SK-N-SH treated with all-trans-retinoic acid at 6 μM for 48 hours (cell line): Measurements from ENCODE around the gene MMAB.

Experiments used
- ATAC-seq: fragments of 200-7000 bp; cut with Tn5 transposase; 3 replicates; pipeline ENCODE4 v1.9.1; 2020; ENCODE audit warnings: mild to moderate bottlenecking, moderate library complexity
- BACH2 ChIP-seq: fragments of 250-450 bp; sonication (Bioruptor Pico); IDR thresholded peaks from 2 replicates; pipeline ENCODE4 v1.9.0; 2021; ENCODE audit warnings: mild to moderate bottlenecking, borderline replicate concordance
- CSDC2 ChIP-seq: fragments of 250-450 bp; sonication (Bioruptor Pico); IDR thresholded peaks from 2 replicates; pipeline ENCODE4 v1.5.0; 2020; ENCODE audit warnings: mild to moderate bottlenecking, moderate library complexity
- ISL1 ChIP-seq: fragments of 250-450 bp; sonication (Bioruptor Pico); IDR thresholded peaks from 2 replicates; pipeline ENCODE4 v2.1.2; 2022; ENCODE audit warnings: mild to moderate bottlenecking, moderate library complexity
- PPARA ChIP-seq: fragments of 250-450 bp; sonication (Bioruptor Pico); IDR thresholded peaks from 2 replicates; pipeline ENCODE4 v1.5.0; 2020; ENCODE audit warnings: mild to moderate bottlenecking, borderline replicate concordance
- RARB ChIP-seq: fragments of 250-450 bp; sonication (Bioruptor Pico); IDR thresholded peaks from 2 replicates; pipeline ENCODE4 v1.8.0; 2021; ENCODE audit warnings: mild to moderate bottlenecking, moderate library complexity
- SNAI2 ChIP-seq: fragments of 250-450 bp; sonication (Bioruptor Pico); IDR thresholded peaks from 2 replicates; pipeline ENCODE4 v1.5.0; 2020; ENCODE audit warnings: mild to moderate bottlenecking, moderate library complexity
- TCF4 ChIP-seq: fragments of 250-450 bp; sonication (Bioruptor Pico); IDR thresholded peaks from 2 replicates; pipeline ENCODE4 v1.8.0; 2021; ENCODE audit warnings: mild to moderate bottlenecking, moderate library complexity, borderline replicate concordance
- TOX ChIP-seq: fragments of 250-450 bp; sonication (Bioruptor Pico); IDR thresholded peaks from 2 replicates; pipeline ENCODE4 v1.8.0; 2021; ENCODE audit warnings: mild to moderate bottlenecking, moderate library complexity, borderline replicate concordance
- ZC3H10 ChIP-seq: fragments of 250-450 bp; sonication (Bioruptor Pico); IDR thresholded peaks from 2 replicates; pipeline ENCODE4 v1.5.1; 2021; ENCODE audit warnings: mild to moderate bottlenecking, moderate library complexity
- ZFP3 ChIP-seq: fragments of 250-450 bp; sonication (Bioruptor Pico); IDR thresholded peaks from 2 replicates; pipeline ENCODE4 v1.5.0; 2020; ENCODE audit warnings: mild to moderate bottlenecking, moderate library complexity
- ZFP30 ChIP-seq: fragments of 450-650 bp; formaldehyde crosslinking; IDR thresholded peaks from 2 replicates; pipeline ENCODE4 v1.5.0; 2022; ENCODE audit warnings: mild to moderate bottlenecking, moderate library complexity
- ZNF565 ChIP-seq: fragments of 450-650 bp; formaldehyde crosslinking; conservative IDR thresholded peaks from 2 replicates; pipeline ENCODE4 v1.5.0; 2020; ENCODE audit warnings: low read depth, mild to moderate bottlenecking, moderate library complexity
- ZNF70 ChIP-seq: fragments of 450-650 bp; formaldehyde crosslinking; IDR thresholded peaks from 2 replicates; pipeline ENCODE4 v1.5.0; 2020; ENCODE audit warnings: mild to moderate bottlenecking, moderate library complexity
- ZNF8 ChIP-seq: fragments of 450-650 bp; formaldehyde crosslinking; IDR thresholded peaks from 2 replicates; pipeline ENCODE4 v1.5.0; 2020; ENCODE audit warnings: mild to moderate bottlenecking, moderate library complexity
- TF ChIP-seq, protein P1 (sequence below): fragments of 250-450 bp; sonication (Bioruptor Pico); IDR thresholded peaks from 2 replicates; pipeline ENCODE4 v1.5.1; 2021; ENCODE audit warnings: mild to moderate bottlenecking, moderate library complexity
- TF ChIP-seq, protein P2 (sequence below): fragments of 250-450 bp; sonication (Bioruptor Pico); IDR thresholded peaks from 2 replicates; pipeline ENCODE4 v1.8.0; 2020; ENCODE audit warnings: mild to moderate bottlenecking, moderate library complexity, borderline replicate concordance
- TF ChIP-seq, protein P3 (sequence below): fragments of 250-450 bp; sonication (Bioruptor Pico); IDR thresholded peaks from 2 replicates; pipeline ENCODE4 v1.5.0; 2020; ENCODE audit warnings: mild to moderate bottlenecking, moderate library complexity
- TF ChIP-seq, protein P4 (sequence below): fragments of 250-450 bp; sonication (Bioruptor Pico); IDR thresholded peaks from 2 replicates; pipeline ENCODE4 v1.5.1; 2020; ENCODE audit warnings: low read depth, mild to moderate bottlenecking, moderate library complexity

MMAB gene

DNA sequence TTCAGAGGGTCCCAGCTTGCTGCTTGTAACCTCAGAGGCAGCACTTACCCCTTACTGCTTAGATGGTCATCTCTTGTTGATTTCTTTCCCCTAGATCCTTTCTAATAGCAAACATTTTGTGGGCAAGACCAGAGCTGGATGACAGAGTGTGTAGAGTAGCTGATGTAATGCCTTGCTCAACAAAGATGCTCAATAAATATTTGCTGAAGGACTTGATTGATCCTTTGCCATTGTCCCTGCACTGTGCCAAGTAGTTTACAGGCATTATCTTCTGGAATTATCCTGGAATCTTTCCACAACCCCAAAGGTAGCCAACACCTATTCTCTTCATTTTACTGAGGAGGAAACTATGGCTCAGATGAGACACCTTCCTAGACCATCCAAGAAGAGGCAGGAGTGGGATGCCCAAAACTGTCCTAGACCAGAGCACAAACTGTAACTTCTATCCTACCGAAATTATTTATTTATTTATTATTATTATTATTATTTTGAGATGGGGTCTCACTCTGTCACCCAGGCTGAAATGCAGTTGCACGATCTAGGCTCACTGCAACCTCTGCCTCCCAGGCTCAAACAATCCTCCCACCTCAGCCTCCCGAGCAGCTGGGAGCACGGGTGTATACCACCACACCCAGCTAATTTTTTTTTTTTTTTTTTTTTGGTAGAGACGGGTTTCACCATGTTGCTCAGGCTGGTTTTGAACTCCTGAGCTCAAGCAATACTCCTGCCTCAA, 1.4 kb downstream of the MMAB start:
- TF ChIP-seq ZNF70 (CRISPR knock-in tag) (no peak), ZNF8 (CRISPR knock-in tag) (no peak), CSDC2 (CRISPR knock-in tag) (no peak)
- TF ChIP-seq, all 23 proteins: peak for 0
- ATAC-seq, result no peak

DNA sequence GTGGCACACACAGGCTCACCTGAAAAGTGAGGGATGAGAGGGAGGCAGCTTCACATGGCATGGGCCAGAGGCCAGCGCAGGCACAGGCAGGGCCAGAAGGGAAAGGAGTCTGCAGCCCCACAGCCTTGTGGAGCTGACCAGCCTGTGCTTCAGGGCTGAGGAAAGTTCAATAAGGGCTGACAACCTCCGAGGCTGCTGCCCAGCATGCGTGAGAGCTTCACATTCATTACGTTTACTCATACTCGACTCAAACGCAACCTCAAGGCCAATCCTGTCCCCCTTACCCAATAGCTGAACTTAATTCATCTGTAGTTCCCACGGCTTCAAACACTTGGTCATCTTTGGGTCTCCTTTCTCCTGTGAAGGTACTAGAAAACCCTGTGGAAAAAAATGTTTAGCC, 4.8 kb downstream of the MMAB start:
- no peak for TF ChIP-seq PPARA
- TF ChIP-seq ZFP30 (CRISPR knock-in tag), result no peak
- no peak for TF ChIP-seq TCF4 (CRISPR knock-in tag)
- TF ChIP-seq, protein P1, sequence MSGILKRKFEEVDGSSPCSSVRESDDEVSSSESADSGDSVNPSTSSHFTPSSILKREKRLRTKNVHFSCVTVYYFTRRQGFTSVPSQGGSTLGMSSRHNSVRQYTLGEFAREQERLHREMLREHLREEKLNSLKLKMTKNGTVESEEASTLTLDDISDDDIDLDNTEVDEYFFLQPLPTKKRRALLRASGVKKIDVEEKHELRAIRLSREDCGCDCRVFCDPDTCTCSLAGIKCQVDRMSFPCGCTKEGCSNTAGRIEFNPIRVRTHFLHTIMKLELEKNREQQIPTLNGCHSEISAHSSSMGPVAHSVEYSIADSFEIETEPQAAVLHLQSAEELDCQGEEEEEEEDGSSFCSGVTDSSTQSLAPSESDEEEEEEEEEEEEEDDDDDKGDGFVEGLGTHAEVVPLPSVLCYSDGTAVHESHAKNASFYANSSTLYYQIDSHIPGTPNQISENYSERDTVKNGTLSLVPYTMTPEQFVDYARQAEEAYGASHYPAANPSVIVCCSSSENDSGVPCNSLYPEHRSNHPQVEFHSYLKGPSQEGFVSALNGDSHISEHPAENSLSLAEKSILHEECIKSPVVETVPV, result no peak
- no peak for TF ChIP-seq RARB (CRISPR knock-in tag)
- no peak for TF ChIP-seq ZNF8 (CRISPR knock-in tag)
- TF ChIP-seq ISL1 (CRISPR knock-in tag), result no peak
- TF ChIP-seq, protein P2, sequence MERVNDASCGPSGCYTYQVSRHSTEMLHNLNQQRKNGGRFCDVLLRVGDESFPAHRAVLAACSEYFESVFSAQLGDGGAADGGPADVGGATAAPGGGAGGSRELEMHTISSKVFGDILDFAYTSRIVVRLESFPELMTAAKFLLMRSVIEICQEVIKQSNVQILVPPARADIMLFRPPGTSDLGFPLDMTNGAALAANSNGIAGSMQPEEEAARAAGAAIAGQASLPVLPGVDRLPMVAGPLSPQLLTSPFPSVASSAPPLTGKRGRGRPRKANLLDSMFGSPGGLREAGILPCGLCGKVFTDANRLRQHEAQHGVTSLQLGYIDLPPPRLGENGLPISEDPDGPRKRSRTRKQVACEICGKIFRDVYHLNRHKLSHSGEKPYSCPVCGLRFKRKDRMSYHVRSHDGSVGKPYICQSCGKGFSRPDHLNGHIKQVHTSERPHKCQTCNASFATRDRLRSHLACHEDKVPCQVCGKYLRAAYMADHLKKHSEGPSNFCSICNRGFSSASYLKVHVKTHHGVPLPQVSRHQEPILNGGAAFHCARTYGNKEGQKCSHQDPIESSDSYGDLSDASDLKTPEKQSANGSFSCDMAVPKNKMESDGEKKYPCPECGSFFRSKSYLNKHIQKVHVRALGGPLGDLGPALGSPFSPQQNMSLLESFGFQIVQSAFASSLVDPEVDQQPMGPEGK, result no peak
- TF ChIP-seq ZFP3 (CRISPR knock-in tag), result no peak
- TF ChIP-seq, all 23 proteins: peak for 0
- no peak for ATAC-seq

DNA sequence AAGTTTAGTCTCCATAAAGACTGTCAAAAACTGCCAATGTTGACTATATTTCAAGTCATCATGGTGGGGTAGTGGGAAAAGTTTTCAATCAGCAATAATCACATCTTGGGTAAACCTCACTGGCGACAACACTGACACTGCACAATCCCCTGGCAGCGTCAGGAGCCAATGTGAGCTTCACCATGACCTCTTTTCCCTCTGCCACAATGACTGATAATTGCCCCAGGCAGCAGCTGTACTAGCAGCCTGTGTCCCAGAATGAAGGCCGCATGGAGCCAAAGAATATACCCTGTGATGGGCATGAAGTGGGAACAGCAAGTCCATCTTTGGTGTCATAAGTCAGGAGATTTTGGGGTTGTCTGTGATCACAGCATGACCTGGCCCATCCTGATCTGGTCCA, 5.3 kb downstream of the MMAB start:
- TF ChIP-seq, protein P3, sequence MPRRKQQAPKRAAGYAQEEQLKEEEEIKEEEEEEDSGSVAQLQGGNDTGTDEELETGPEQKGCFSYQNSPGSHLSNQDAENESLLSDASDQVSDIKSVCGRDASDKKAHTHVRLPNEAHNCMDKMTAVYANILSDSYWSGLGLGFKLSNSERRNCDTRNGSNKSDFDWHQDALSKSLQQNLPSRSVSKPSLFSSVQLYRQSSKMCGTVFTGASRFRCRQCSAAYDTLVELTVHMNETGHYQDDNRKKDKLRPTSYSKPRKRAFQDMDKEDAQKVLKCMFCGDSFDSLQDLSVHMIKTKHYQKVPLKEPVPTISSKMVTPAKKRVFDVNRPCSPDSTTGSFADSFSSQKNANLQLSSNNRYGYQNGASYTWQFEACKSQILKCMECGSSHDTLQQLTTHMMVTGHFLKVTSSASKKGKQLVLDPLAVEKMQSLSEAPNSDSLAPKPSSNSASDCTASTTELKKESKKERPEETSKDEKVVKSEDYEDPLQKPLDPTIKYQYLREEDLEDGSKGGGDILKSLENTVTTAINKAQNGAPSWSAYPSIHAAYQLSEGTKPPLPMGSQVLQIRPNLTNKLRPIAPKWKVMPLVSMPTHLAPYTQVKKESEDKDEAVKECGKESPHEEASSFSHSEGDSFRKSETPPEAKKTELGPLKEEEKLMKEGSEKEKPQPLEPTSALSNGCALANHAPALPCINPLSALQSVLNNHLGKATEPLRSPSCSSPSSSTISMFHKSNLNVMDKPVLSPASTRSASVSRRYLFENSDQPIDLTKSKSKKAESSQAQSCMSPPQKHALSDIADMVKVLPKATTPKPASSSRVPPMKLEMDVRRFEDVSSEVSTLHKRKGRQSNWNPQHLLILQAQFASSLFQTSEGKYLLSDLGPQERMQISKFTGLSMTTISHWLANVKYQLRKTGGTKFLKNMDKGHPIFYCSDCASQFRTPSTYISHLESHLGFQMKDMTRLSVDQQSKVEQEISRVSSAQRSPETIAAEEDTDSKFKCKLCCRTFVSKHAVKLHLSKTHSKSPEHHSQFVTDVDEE (CRISPR knock-in tag), result no peak
- TF ChIP-seq, protein P4, sequence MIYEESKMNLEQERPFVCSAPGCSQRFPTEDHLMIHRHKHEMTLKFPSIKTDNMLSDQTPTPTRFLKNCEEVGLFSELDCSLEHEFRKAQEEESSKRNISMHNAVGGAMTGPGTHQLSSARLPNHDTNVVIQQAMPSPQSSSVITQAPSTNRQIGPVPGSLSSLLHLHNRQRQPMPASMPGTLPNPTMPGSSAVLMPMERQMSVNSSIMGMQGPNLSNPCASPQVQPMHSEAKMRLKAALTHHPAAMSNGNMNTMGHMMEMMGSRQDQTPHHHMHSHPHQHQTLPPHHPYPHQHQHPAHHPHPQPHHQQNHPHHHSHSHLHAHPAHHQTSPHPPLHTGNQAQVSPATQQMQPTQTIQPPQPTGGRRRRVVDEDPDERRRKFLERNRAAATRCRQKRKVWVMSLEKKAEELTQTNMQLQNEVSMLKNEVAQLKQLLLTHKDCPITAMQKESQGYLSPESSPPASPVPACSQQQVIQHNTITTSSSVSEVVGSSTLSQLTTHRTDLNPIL (CRISPR knock-in tag), result no peak
- TF ChIP-seq ZFP3 (CRISPR knock-in tag) (no peak), BACH2 (CRISPR knock-in tag) (no peak), ZNF565 (CRISPR knock-in tag) (no peak), TCF4 (CRISPR knock-in tag) (no peak), PPARA (no peak)
- no peak for ATAC-seq

DNA sequence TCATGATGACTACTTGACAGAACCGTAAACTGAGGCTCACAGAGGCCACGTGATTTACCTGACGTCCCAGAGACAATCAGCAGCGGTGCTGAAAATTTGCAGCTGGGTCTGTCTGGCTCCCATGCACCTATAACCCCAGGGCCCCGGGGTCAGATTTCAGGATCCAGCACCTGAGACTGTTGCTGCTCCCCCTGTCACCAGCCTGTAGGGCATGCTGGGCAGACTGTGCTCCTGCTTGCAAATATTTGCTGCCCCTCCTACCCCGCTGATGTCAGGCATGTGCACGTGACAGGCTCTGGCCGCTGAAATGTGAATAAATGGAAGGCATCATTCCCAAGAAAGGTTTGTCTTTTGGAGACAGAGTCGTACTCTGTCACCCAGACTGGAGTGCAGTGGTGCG, 6.0 kb downstream of the MMAB start:
- ATAC-seq, result no peak
- TF ChIP-seq PPARA (no peak), ZFP3 (CRISPR knock-in tag) (no peak), TCF4 (CRISPR knock-in tag) (no peak), ZNF8 (CRISPR knock-in tag) (no peak), ZFP30 (CRISPR knock-in tag) (no peak), RARB (CRISPR knock-in tag) (no peak), SNAI2 (no peak), TOX (CRISPR knock-in tag) (no peak), ZNF565 (CRISPR knock-in tag) (no peak), BACH2 (CRISPR knock-in tag) (no peak), ZC3H10 (CRISPR knock-in tag) (no peak), CSDC2 (CRISPR knock-in tag) (no peak)
- TF ChIP-seq, protein P2, result no peak
- TF ChIP-seq, protein P3 (CRISPR knock-in tag), result no peak
